HFFc6 (cell line): Measurements from ENCODE around the gene ERO1B. TPM values are rescaled to one million over a fixed set of nuclear protein-coding genes. Genes with fewer than 3 reads are reported as not detected.
"Not testable (repeated sequence)": the region's sequence is repeated elsewhere in the genome, so short reads cannot be mapped to it uniquely, and the experiment has no call there.

Experiments
- DNase-seq: peaks from one replicate; pipeline ENCODE4 v3.0.0-alpha.2; 2018
- H3K27ac Mint-ChIP-seq: 2 replicates; pipeline ENCODE4 v1.8.0; 2020; ENCODE audit warnings: mild to moderate bottlenecking, mixed read lengths
- H3K27me3 Mint-ChIP-seq: 2 replicates; pipeline ENCODE4 v1.8.0; 2021; ENCODE audit warnings: mild to moderate bottlenecking, moderate library complexity, mixed read lengths; ENCODE audit not compliant: insufficient read depth
- H3K36me3 Mint-ChIP-seq: 2 replicates; pipeline ENCODE4 v1.8.0; 2021; ENCODE audit warnings: low read depth, mixed read lengths
- H3K4me1 Mint-ChIP-seq: 2 replicates; pipeline ENCODE4 v1.8.0; 2020; ENCODE audit warnings: low read depth, mixed read lengths
- H3K4me3 Mint-ChIP-seq: 2 replicates; pipeline ENCODE4 v1.8.0; 2020; ENCODE audit warnings: mild to moderate bottlenecking, moderate library complexity, mixed read lengths
- H3K9me3 Mint-ChIP-seq: 2 replicates; pipeline ENCODE4 v1.8.0; 2020; ENCODE audit warnings: mild to moderate bottlenecking, mixed read lengths
- CTCF ChIP-seq: fragments of 200-600 bp; sonication (generic); IDR thresholded peaks from 2 replicates; pipeline ENCODE4 v1.5.0; 2021; ENCODE audit warnings: antibody characterized with exemption, mild to moderate bottlenecking
- total RNA-seq, 6 experiments: library from RNA; stranded (reverse); fragmentation: NEBNext Ultra II Directional; extraction: Animal tissue kit (Norgen Biotek cat#: 25700); gene quantifications; 2 replicates in 1 of 6; 3 replicates in 5 of 6; pipeline ENCODE4 v1.2.3, GENCODE V29; 2021

ERO1B gene
- total RNA-seq, 6 experiments from 2014 or later, result 1.5 to 2.3 (median 2.0) TPM

GRCh38 chr1:236315518-236315917 lies 33.8 kb upstream of the ERO1B start:
- Mint-ChIP-seq H3K4me3 (no peak overlapping the region), H3K36me3 (no peaks in the 10 kb centered on the region), H3K9me3 (no peaks in the 10 kb centered on the region), H3K27me3 (no peaks in the 10 kb centered on the region), H3K4me1 (no peaks in the 10 kb centered on the region), H3K27ac (no peak overlapping the region)
- no peak for DNase-seq
- no peak for TF ChIP-seq CTCF

GRCh38 chr1:236315092-236315491 lies 33.3 kb upstream of the ERO1B start:
- DNase-seq, result no peak
- Mint-ChIP-seq H3K4me1 (no peaks in the 10 kb centered on the region), H3K27ac (no peak overlapping the region), H3K27me3 (no peaks in the 10 kb centered on the region), H3K36me3 (no peaks in the 10 kb centered on the region), H3K9me3 (no peaks in the 10 kb centered on the region), H3K4me3 (no peak overlapping the region)
- TF ChIP-seq CTCF, result no peak

GRCh38 chr1:236314050-236314449 lies 32.3 kb upstream of the ERO1B start:
- not testable (repeated sequence) for H3K36me3 Mint-ChIP-seq, H3K27ac Mint-ChIP-seq, H3K27me3 Mint-ChIP-seq, H3K4me3 Mint-ChIP-seq, H3K4me1 Mint-ChIP-seq, H3K9me3 Mint-ChIP-seq, DNase-seq

GRCh38 chr1:236313427-236313826 lies 31.7 kb upstream of the ERO1B start:
- H3K4me1 Mint-ChIP-seq, result no peaks in the 10 kb centered on the region

GRCh38 chr1:236311040-236311439 lies 29.3 kb upstream of the ERO1B start:
- H3K36me3 Mint-ChIP-seq, result no peaks in the 10 kb centered on the region
- no peaks in the 10 kb centered on the region for H3K4me1 Mint-ChIP-seq
- H3K4me3 Mint-ChIP-seq, result no peak overlapping the region
- no peak for DNase-seq
- no peak; the same call in 1 of the 2 replicates for TF ChIP-seq CTCF
- H3K27ac Mint-ChIP-seq, result no peak overlapping the region
- H3K27me3 Mint-ChIP-seq, result no peaks in the 10 kb centered on the region
- no peaks in the 10 kb centered on the region for H3K9me3 Mint-ChIP-seq

More at GRCh38 chr1:236313427-236313826, 31.7 kb upstream of the ERO1B start:
- no peak overlapping the region for H3K4me3 Mint-ChIP-seq
- no peaks in the 10 kb centered on the region for H3K27me3 Mint-ChIP-seq
- DNase-seq, result no peak
- no peak for TF ChIP-seq CTCF
- H3K9me3 Mint-ChIP-seq, result no peaks in the 10 kb centered on the region
- no peak overlapping the region for H3K27ac Mint-ChIP-seq
- H3K36me3 Mint-ChIP-seq, result no peaks in the 10 kb centered on the region

GRCh38 chr1:236308827-236309226 lies 27.1 kb upstream of the ERO1B start:
- no peak for DNase-seq
- Mint-ChIP-seq H3K27ac (no peak overlapping the region), H3K9me3 (no peaks in the 10 kb centered on the region), H3K36me3 (no peaks in the 10 kb centered on the region), H3K27me3 (no peaks in the 10 kb centered on the region), H3K4me3 (no peak overlapping the region), H3K4me1 (no peaks in the 10 kb centered on the region)
- no peak for TF ChIP-seq CTCF
